Measurements from ENCODE around the gene KRT39. TPM values are rescaled to one million over a fixed set of nuclear protein-coding genes. Genes with fewer than 3 reads are reported as not detected.

KRT39 gene
- polyA plus RNA-seq, 3 donors = not detected

- DNase-seq (ENCODE audit: extremely low read depth in 1 of 11, low read depth in 9 of 11, low spot score in 4 of 11) = no peak
Observed at GRCh38 chr17:40914075-40914855, 52.5 kb downstream of the KRT39 start.

- no peak for DNase-seq (ENCODE audit: extremely low read depth in 1 of 11, low read depth in 9 of 11, low spot score in 4 of 11)
Observed at GRCh38 chr17:40912486-40913210, 54.1 kb downstream of the KRT39 start.

- DNase-seq (ENCODE audit: extremely low read depth in 1 of 11, low read depth in 9 of 11, low spot score in 4 of 11) = no peak
Observed at GRCh38 chr17:40910441-40910841, 56.3 kb downstream of the KRT39 start.

- no peak for DNase-seq (ENCODE audit: extremely low read depth in 1 of 11, low read depth in 9 of 11, low spot score in 4 of 11)
Observed at GRCh38 chr17:40909755-40910154, 57.0 kb downstream of the KRT39 start.

- peak; percentile 49 to 78 (median 62) for DNase-seq (ENCODE audit: extremely low read depth in 1 of 11, low read depth in 9 of 11, low spot score in 4 of 11)
Observed at GRCh38 chr17:40909351-40909750, 57.4 kb downstream of the KRT39 start.

Other genes with a start within 250 kb of the KRT39 start
- under 1 TPM in 1 of 3 donors, not detected in 2; 0.09 TPM for gene KRT25, start 211.6 kb downstream of the KRT39 start, polyA plus RNA-seq (ENCODE audit: insufficient read length in 3 of 3)
- not detected for gene KRT26, start 194.7 kb downstream of the KRT39 start, polyA plus RNA-seq (ENCODE audit: insufficient read length in 3 of 3)
- not detected for gene KRT27, start 184.4 kb downstream of the KRT39 start, polyA plus RNA-seq (ENCODE audit: insufficient read length in 3 of 3)
- not detected for gene KRT28, start 167.0 kb downstream of the KRT39 start, polyA plus RNA-seq (ENCODE audit: insufficient read length in 3 of 3)
- gene KRT10, start 144.3 kb downstream of the KRT39 start, polyA plus RNA-seq (ENCODE audit: insufficient read length in 3 of 3) = 10 to 100 TPM; 47.1 to 49.5 (median 48.5) TPM
- gene KRT12, start 99.7 kb downstream of the KRT39 start, polyA plus RNA-seq (ENCODE audit: insufficient read length in 3 of 3) = not detected
- under 1 TPM in 2 of 3 donors, not detected in 1; 0.11 to 0.19 TPM for gene KRT20, start 81.7 kb downstream of the KRT39 start, polyA plus RNA-seq (ENCODE audit: insufficient read length in 3 of 3)
- gene KRT23, start 29.3 kb downstream of the KRT39 start, polyA plus RNA-seq (ENCODE audit: insufficient read length in 3 of 3) = 1 to 10 TPM in 1 of 3 donors, under 1 TPM in 2; 0.80 to 1.4 (median 0.94) TPM
- gene KRT40, start 17.4 kb upstream of the KRT39 start, polyA plus RNA-seq (ENCODE audit: insufficient read length in 3 of 3) = not detected
- gene KRTAP3-3, start 27.2 kb upstream of the KRT39 start, polyA plus RNA-seq (ENCODE audit: insufficient read length in 3 of 3) = not detected
- not detected for gene KRTAP3-2, start 33.0 kb upstream of the KRT39 start, polyA plus RNA-seq (ENCODE audit: insufficient read length in 3 of 3)
- gene KRTAP3-1, start 42.2 kb upstream of the KRT39 start, polyA plus RNA-seq (ENCODE audit: insufficient read length in 3 of 3) = not detected
- not detected for gene KRTAP1-5, start 60.3 kb upstream of the KRT39 start, polyA plus RNA-seq (ENCODE audit: insufficient read length in 3 of 3)
- not detected for gene KRTAP1-4, start 63.2 kb upstream of the KRT39 start, polyA plus RNA-seq (ENCODE audit: insufficient read length in 3 of 3)
- gene KRTAP1-3, start 67.9 kb upstream of the KRT39 start, polyA plus RNA-seq (ENCODE audit: insufficient read length in 3 of 3) = not detected
- gene KRTAP1-1, start 74.5 kb upstream of the KRT39 start, polyA plus RNA-seq (ENCODE audit: insufficient read length in 3 of 3) = not detected
- not detected for gene KRTAP2-1, start 80.4 kb upstream of the KRT39 start, polyA plus RNA-seq (ENCODE audit: insufficient read length in 3 of 3)
- gene KRTAP2-2, start 88.3 kb upstream of the KRT39 start, polyA plus RNA-seq (ENCODE audit: insufficient read length in 3 of 3) = not detected
- not detected for gene KRTAP2-3, start 93.2 kb upstream of the KRT39 start, polyA plus RNA-seq (ENCODE audit: insufficient read length in 3 of 3)
- gene KRTAP2-4, start 98.9 kb upstream of the KRT39 start, polyA plus RNA-seq (ENCODE audit: insufficient read length in 3 of 3) = not detected
- gene KRTAP4-7, start 117.2 kb upstream of the KRT39 start, polyA plus RNA-seq (ENCODE audit: insufficient read length in 3 of 3) = not detected
- not detected for gene KRTAP4-8, start 131.2 kb upstream of the KRT39 start, polyA plus RNA-seq (ENCODE audit: insufficient read length in 3 of 3)
- gene KRTAP4-16, start 135.3 kb upstream of the KRT39 start, polyA plus RNA-seq (ENCODE audit: insufficient read length in 3 of 3) = not detected
- not detected for gene KRTAP4-9, start 138.4 kb upstream of the KRT39 start, polyA plus RNA-seq (ENCODE audit: insufficient read length in 3 of 3)
- not detected for gene KRTAP4-11, start 151.4 kb upstream of the KRT39 start, polyA plus RNA-seq (ENCODE audit: insufficient read length in 3 of 3)
- not detected for gene KRTAP4-12, start 157.2 kb upstream of the KRT39 start, polyA plus RNA-seq (ENCODE audit: insufficient read length in 3 of 3)
- gene KRTAP4-6, start 173.6 kb upstream of the KRT39 start, polyA plus RNA-seq (ENCODE audit: insufficient read length in 3 of 3) = not detected
- gene KRTAP4-5, start 182.9 kb upstream of the KRT39 start, polyA plus RNA-seq (ENCODE audit: insufficient read length in 3 of 3) = not detected
- not detected for gene KRTAP4-4, start 193.8 kb upstream of the KRT39 start, polyA plus RNA-seq (ENCODE audit: insufficient read length in 3 of 3)
- not detected for gene KRTAP4-3, start 201.3 kb upstream of the KRT39 start, polyA plus RNA-seq (ENCODE audit: insufficient read length in 3 of 3)
- gene KRTAP4-2, start 211.3 kb upstream of the KRT39 start, polyA plus RNA-seq (ENCODE audit: insufficient read length in 3 of 3) = not detected
- gene KRTAP4-1, start 218.0 kb upstream of the KRT39 start, polyA plus RNA-seq (ENCODE audit: insufficient read length in 3 of 3) = not detected
- gene KRTAP9-1, start 222.9 kb upstream of the KRT39 start, polyA plus RNA-seq (ENCODE audit: insufficient read length in 3 of 3) = not detected

Measured in renal cortex interstitium (tissue), 11 donors.